IMR-90 (cell line): ENCODE data around the gene CPED1. TPM values are rescaled to one million over a fixed set of nuclear protein-coding genes. Genes with fewer than 3 reads are reported as not detected.

Experiments used
- ATAC-seq: fragments of 200-7000 bp; cut with Tn5 transposase; 2 replicates; pipeline ENCODE4 v1.9.1; 2020; ENCODE audit warnings: low read depth, mild to moderate bottlenecking, moderate library complexity
- BruUV-seq: library from RNA; stranded (reverse); fragments of 400-500 nt; replicated peaks from 2 replicates; lab custom pipeline; 2021; lab: Mats Ljungman, UMichigan
- CTCF ChIA-PET: fragments of 300-600 bp; formaldehyde crosslinking; extraction: SDS; loops from one replicate; lab custom pipeline; 2021; ENCODE audit warnings: antibody characterized with exemption; lab: Yijun Ruan, JAX
- POLR2A ChIA-PET: fragments of 300-600 bp; sonication (Branson Sonifier 250); formaldehyde crosslinking; loops from one replicate; lab custom pipeline; 2022; ENCODE audit warnings: antibody characterized with exemption; ENCODE audit not compliant: unreplicated experiment; lab: Charles Lee
- DNase-seq: peaks from one replicate; pipeline ENCODE4 v3.0.0; 2013
- H2AFZ ChIP-seq: replicated peaks from 2 replicates; pipeline ENCODE3; 2013; ENCODE audit warnings: low read length, mild to moderate bottlenecking; ENCODE audit not compliant: poor library complexity
- H2AK5ac ChIP-seq: 2 replicates; pipeline ENCODE4 v1.6.1; 2013; ENCODE audit warnings: low read depth, low read length, inconsistent platforms
- H2AK9ac ChIP-seq: replicated peaks from 2 replicates; pipeline ENCODE3; 2013; ENCODE audit warnings: mild to moderate bottlenecking, low read depth, low read length, moderate library complexity; ENCODE audit not compliant: poor library complexity
- H2BK120ac ChIP-seq: 2 replicates; pipeline ENCODE4 v1.6.1; 2013; ENCODE audit warnings: low read depth, low read length, inconsistent platforms
- H2BK15ac ChIP-seq: 3 replicates; pipeline ENCODE4 v1.6.1; 2013; ENCODE audit warnings: low read depth, low read length, inconsistent platforms
- H2BK20ac ChIP-seq: 2 replicates; pipeline ENCODE4 v1.6.1; 2013; ENCODE audit warnings: low read depth, mild to moderate bottlenecking, inconsistent platforms, low read length, moderate library complexity
- H2BK5ac ChIP-seq: 2 replicates; pipeline ENCODE4 v1.6.1; 2013; ENCODE audit warnings: mild to moderate bottlenecking, low read depth, low read length, inconsistent platforms; ENCODE audit not compliant: poor library complexity, severe bottlenecking
- H3K14ac ChIP-seq: replicated peaks from 2 replicates; pipeline ENCODE4 v1.6.1; 2013; ENCODE audit warnings: low read depth, low read length, inconsistent platforms
- H3K18ac ChIP-seq: 2 replicates; pipeline ENCODE4 v1.6.1; 2013; ENCODE audit warnings: low read depth, low read length, control low read depth
- H3K23ac ChIP-seq: 2 replicates; pipeline ENCODE4 v1.6.1; 2013; ENCODE audit warnings: low read depth, low read length, inconsistent platforms
- H3K27ac ChIP-seq: 2 replicates; pipeline ENCODE4 v1.5.1; 2013; ENCODE audit warnings: mild to moderate bottlenecking, control low read depth, low read length; ENCODE audit not compliant: insufficient read depth
- H3K27me3 ChIP-seq: 2 replicates; pipeline ENCODE4 v1.6.1; 2013; ENCODE audit warnings: low read length; ENCODE audit not compliant: control insufficient read depth, insufficient read depth
- H3K36me3 ChIP-seq: 2 replicates; pipeline ENCODE4 v1.6.1; 2013; ENCODE audit warnings: low read length, mixed read lengths; ENCODE audit not compliant: control insufficient read depth, insufficient read depth
- H3K4ac ChIP-seq: 2 replicates; pipeline ENCODE4 v1.6.1; 2013; ENCODE audit warnings: low read depth, low read length, inconsistent platforms
- H3K4me1 ChIP-seq: 2 replicates; pipeline ENCODE4 v1.6.1; 2013; ENCODE audit warnings: low read length, mixed read lengths; ENCODE audit not compliant: control insufficient read depth, insufficient read depth
- H3K4me2 ChIP-seq: 2 replicates; pipeline ENCODE4 v1.6.1; 2013; ENCODE audit warnings: low read depth, mild to moderate bottlenecking, control low read depth, low read length, moderate library complexity
- H3K4me3 ChIP-seq: 2 replicates; pipeline ENCODE4 v1.5.1; 2013; ENCODE audit warnings: low read depth, mild to moderate bottlenecking, control low read depth, low read length, moderate library complexity; ENCODE audit not compliant: insufficient read depth
- H3K56ac ChIP-seq: 2 replicates; pipeline ENCODE4 v1.6.1; 2013; ENCODE audit warnings: low read length, inconsistent platforms; ENCODE audit not compliant: insufficient read depth; ENCODE audit errors: extremely low read depth
- H3K79me1 ChIP-seq, 2 experiments: 2 replicates each; pipeline ENCODE4 v1.6.1; 2013; ENCODE audit warnings: low read length in 2 of 2, inconsistent platforms in 1 of 2, low read depth in 1 of 2
- H3K9ac ChIP-seq: 2 replicates; pipeline ENCODE4 v1.6.1; 2013; ENCODE audit warnings: low read depth, low read length, control low read depth
- H3K9me1 ChIP-seq: 2 replicates; pipeline ENCODE4 v1.6.1; 2013; ENCODE audit warnings: low read length, inconsistent platforms; ENCODE audit not compliant: insufficient read depth
- H3K9me3 ChIP-seq: 2 replicates; pipeline ENCODE4 v1.6.1; 2013; ENCODE audit warnings: low read length; ENCODE audit not compliant: control insufficient read depth, insufficient read depth
- H4K20me1 ChIP-seq: 2 replicates; pipeline ENCODE4 v1.6.1; 2013; ENCODE audit warnings: low read length, inconsistent platforms; ENCODE audit not compliant: insufficient read depth
- H4K5ac ChIP-seq: 2 replicates; pipeline ENCODE4 v1.6.1; 2013; ENCODE audit warnings: mild to moderate bottlenecking, low read depth, low read length, control low read depth
- H4K8ac ChIP-seq, 2 experiments: 2 replicates each; pipeline ENCODE4 v1.6.1; 2013; ENCODE audit warnings: low read depth in 2 of 2, low read length in 2 of 2, control low read depth in 1 of 2, inconsistent platforms in 1 of 2
- H4K91ac ChIP-seq: 2 replicates; pipeline ENCODE4 v1.6.1; 2013; ENCODE audit warnings: low read depth, low read length, inconsistent platforms; ENCODE audit not compliant: insufficient read depth
- FOS ChIP-seq: fragments of 150-350 bp; IDR thresholded peaks from 2 replicates; pipeline ENCODE4 v1.6.1; 2016; ENCODE audit warnings: low read depth, low read length
- MAZ ChIP-seq: IDR thresholded peaks from 2 replicates; pipeline ENCODE4 v1.6.1; 2012; ENCODE audit warnings: low read depth, mild to moderate bottlenecking, low read length, improper control_type of control experiment, moderate library complexity, borderline replicate concordance
- NFE2L2 ChIP-seq: fragments of 150-350 bp; IDR thresholded peaks from 2 replicates; pipeline ENCODE4 v1.6.1; 2016; ENCODE audit warnings: low read depth, mild to moderate bottlenecking, low read length
- POLR2A ChIP-seq: IDR thresholded peaks from 2 replicates; pipeline ENCODE4 v1.6.1; 2012; ENCODE audit warnings: mild to moderate bottlenecking, low read depth, low read length
- WGBS, 2 experiments: methylation state at CpG; one replicate each; pipeline versions ENCODE4 v1.1.5 to v1.1.7; 2013; ENCODE audit warnings: missing lambda C conversion rate in 2 of 2; ENCODE audit not compliant: insufficient read length in 1 of 2; ENCODE audit errors: extremely low coverage in 2 of 2; 5-methylcytosine and 5-hydroxymethylcytosine counted together
- dilution Hi-C: fragments of 300-500 bp; cut with HindIII; formaldehyde crosslinking; loops from one replicate; pipeline ENCODE4 v1.14.3; 2018; ENCODE audit warnings: low sequenced_read_pairs; ENCODE audit not compliant: unreplicated experiment
- in situ Hi-C: fragments of 300-500 bp; cut with MboI; formaldehyde crosslinking; loops from 3 replicates; pipeline ENCODE4 v1.14.3; 2019; ENCODE audit warnings: low sequenced_read_pairs, inconsistent platforms, mixed read lengths
- intact Hi-C: fragments of 100-400 bp; cut with micrococcal nuclease; formaldehyde crosslinking; loops from 2 replicates; pipeline ENCODE4 v1.10.0; 2022
- polyA plus RNA-seq, 3 experiments: library from polyadenylated mRNA; depleted of rRNA; stranded (reverse); fragments of >200 nt; gene quantifications; 2 replicates each; pipeline ENCODE4 v1.2.3, GENCODE V29; 2012; ENCODE audit warnings: low replicate concordance in 1 of 3
- total RNA-seq: library from RNA; depleted of rRNA; stranded (reverse); fragments of >200 nt; gene quantifications from 2 replicates; pipeline ENCODE4 v1.2.3, GENCODE V29; 2012
- TF ChIP-seq, protein P1 (sequence below): fragments of 150-350 bp; IDR thresholded peaks from 2 replicates; pipeline ENCODE4 v1.6.1; 2016; ENCODE audit warnings: low read depth, mild to moderate bottlenecking, low read length, moderate library complexity, borderline replicate concordance
- TF ChIP-seq, protein P2 (sequence below): fragments of 150-350 bp; IDR thresholded peaks from 2 replicates; pipeline ENCODE4 v1.6.1; 2017; ENCODE audit warnings: mild to moderate bottlenecking, antibody characterized with exemption, low read length, low read depth

CPED1 gene
- total and polyA plus RNA-seq, 2 of the 4 experiments (the other 2 are of a cell fraction) = 31.2 to 96.8 TPM

DNA sequence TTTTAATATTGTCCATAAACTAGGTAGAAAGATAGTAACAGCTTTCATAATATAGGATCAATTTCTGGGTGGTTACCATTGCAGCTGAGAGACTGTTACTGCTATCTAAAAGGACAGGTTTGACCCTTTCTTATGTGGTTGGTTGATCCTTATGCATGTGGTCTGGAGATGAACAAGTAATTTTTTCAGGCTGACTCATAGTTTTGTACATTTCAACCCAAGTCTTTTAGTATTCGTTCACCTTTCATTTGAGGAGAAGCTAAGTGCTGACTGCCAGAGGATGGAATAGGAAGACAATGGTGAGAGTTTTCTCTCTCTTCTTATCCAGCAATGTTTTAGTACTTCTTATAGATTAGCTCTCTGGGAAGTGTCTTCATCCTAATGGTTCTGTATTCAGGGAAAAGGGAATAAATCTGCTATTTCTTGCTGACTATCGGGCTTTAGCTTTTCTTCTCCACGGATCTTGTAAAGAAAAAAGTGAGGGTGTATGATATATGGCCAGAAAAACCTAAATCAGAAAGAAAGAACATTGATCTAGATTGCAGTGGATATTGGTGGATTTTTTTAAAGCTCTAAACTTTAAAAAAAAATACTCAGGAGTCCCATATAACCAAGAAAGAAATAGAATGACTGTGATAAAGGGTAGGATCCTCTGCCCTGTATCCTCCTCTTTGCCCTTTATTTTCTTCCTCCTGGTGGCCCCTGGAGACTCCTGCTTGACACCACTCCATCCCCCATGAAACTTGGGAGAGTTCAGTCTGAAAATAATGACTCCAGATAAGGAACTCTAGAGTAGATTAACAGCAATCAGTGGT is 88.0 kb downstream of the CPED1 start:
- dilution Hi-C loops (loop anchor here (25.0 kb wide), 1 partner anchor 89 kb away; the partner anchor contains the start of gene CPED1), in situ Hi-C loops (loop anchor here (5.0 kb wide), 1 partner anchor 84 kb away; no protein-coding TSS in a partner anchor), intact Hi-C loops (no loop called here)
- no CpG with 5 or more reads among the region's 3 CpGs for WGBS, 2 experiments
- Histone ChIP-seq H3K36me3 (no peaks in the 10 kb centered on the region), H2AFZ (no peak overlapping the region), H3K4me2 (peak overlapping the region; percentile 97), H3K18ac (peak overlapping the region; percentile 84), H3K4me3 (peak overlapping the region; percentile 46; the same call in 1 of the 2 replicates), H3K9me1 (peaks cover 7% of the 10 kb centered on the region; the same call in 1 of the 2 replicates), H2AK5ac (no peak overlapping the region), H2BK120ac (peak overlapping the region; percentile 79), H3K9me3 (no peaks in the 10 kb centered on the region), H3K9ac (peak overlapping the region; percentile 16; the same call in 1 of the 2 replicates), H4K20me1 (no peaks in the 10 kb centered on the region), H3K4me1 (peaks cover 5% of the 10 kb centered on the region; the same call in 1 of the 2 replicates), H2BK15ac (peak overlapping the region; percentile 62; the same call in 1 of the 3 replicates), H2BK5ac (peak overlapping the region; percentile 90), H2BK20ac (peak overlapping the region; percentile 58; the same call in 1 of the 2 replicates), H4K8ac (peak overlapping the region in 1 of 2 experiments; percentile 74; a peak in 2 of 4 replicates), H3K56ac (peak overlapping the region; percentile 50; the same call in 1 of the 2 replicates), H3K14ac (peak overlapping the region; percentile 83), H4K5ac (peak overlapping the region; percentile 85), H2AK9ac (no peak overlapping the region), H4K91ac (peak overlapping the region; percentile 61; the same call in 1 of the 2 replicates), H3K79me1 (peaks cover 30 to 56% of the 10 kb centered on the region in 2 experiments), H3K27ac (peak overlapping the region; percentile 61; the same call in 1 of the 2 replicates), H3K4ac (peak overlapping the region; percentile 65), H3K27me3 (no peaks in the 10 kb centered on the region), H3K23ac (peak overlapping the region; percentile 81; the same call in 1 of the 2 replicates)
- TSS peak; percentile 74 for BruUV-seq
- ATAC-seq (peak; percentile 80), DNase-seq (peak; percentile 93)
- ChIA-PET CTCF (interaction anchor here (0.7 to 1.5 kb wide), 7 partner anchors 9 to 228 kb away, joined by 3 to 5 read pairs (median 4); no protein-coding TSS in a partner anchor), POLR2A (no interaction called here)
- TF ChIP-seq, protein P1, sequence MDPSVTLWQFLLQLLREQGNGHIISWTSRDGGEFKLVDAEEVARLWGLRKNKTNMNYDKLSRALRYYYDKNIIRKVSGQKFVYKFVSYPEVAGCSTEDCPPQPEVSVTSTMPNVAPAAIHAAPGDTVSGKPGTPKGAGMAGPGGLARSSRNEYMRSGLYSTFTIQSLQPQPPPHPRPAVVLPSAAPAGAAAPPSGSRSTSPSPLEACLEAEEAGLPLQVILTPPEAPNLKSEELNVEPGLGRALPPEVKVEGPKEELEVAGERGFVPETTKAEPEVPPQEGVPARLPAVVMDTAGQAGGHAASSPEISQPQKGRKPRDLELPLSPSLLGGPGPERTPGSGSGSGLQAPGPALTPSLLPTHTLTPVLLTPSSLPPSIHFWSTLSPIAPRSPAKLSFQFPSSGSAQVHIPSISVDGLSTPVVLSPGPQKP = no peak
- no peak for TF ChIP-seq MAZ
- TF ChIP-seq, protein P2, sequence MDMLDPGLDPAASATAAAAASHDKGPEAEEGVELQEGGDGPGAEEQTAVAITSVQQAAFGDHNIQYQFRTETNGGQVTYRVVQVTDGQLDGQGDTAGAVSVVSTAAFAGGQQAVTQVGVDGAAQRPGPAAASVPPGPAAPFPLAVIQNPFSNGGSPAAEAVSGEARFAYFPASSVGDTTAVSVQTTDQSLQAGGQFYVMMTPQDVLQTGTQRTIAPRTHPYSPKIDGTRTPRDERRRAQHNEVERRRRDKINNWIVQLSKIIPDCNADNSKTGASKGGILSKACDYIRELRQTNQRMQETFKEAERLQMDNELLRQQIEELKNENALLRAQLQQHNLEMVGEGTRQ = no peak; the same call in 1 of the 2 replicates
- peak; percentile 2; the same call in 1 of the 2 replicates for TF ChIP-seq NFE2L2
- peak; percentile 44; the same call in 1 of the 2 replicates for TF ChIP-seq POLR2A
- peak; percentile 64; the same call in 1 of the 2 replicates for TF ChIP-seq FOS
